ENCODE measurements around the gene CLDN2. TPM values are rescaled to one million over a fixed set of nuclear protein-coding genes. Genes with fewer than 3 reads are reported as not detected.
A peak's percentile ranks its signal among the peaks of the same experiment; 100 is the strongest.
"Not testable (repeated sequence)": the region's sequence is repeated elsewhere in the genome, so short reads cannot be mapped to it uniquely, and the experiment has no call there.

Gene CLDN2
- total RNA-seq: not detected

GRCh38 chrX:106919932-106920452, at the start of gene CLDN2:
TSS of gene CLDN2 (plus strand) at chrX:106920402. CDS start at chrX:106928229, 7,827 bp downstream.
- ChIA-PET POLR2A (no interaction called here), CTCF (no interaction called here)
- Mint-ChIP-seq H3K27me3 (peaks cover 6% of the 10 kb centered on the region), H3K9me3 (no peaks in the 10 kb centered on the region), H3K36me3 (ENCODE audit: low read depth) (no peaks in the 10 kb centered on the region), H3K27ac (no peak within 1 kb of the TSS), H3K4me1 (peaks cover 8% of the 10 kb centered on the region), H3K4me3 (no peak within 1 kb of the TSS)
- no peak for DNase-seq

- H3K4me3 Mint-ChIP-seq: not testable (repeated sequence)
These were observed 47.4 kb upstream of the CLDN2 start for GRCh38 chrX:106872796-106873195.

GRCh38 chrX:106874075-106874474, 46.1 kb upstream of the CLDN2 start:
- H3K27ac Mint-ChIP-seq: no peak overlapping the region
- H3K27me3 Mint-ChIP-seq: no peaks in the 10 kb centered on the region
- CTCF ChIA-PET: interaction anchor here (0.9 to 1.4 kb wide), 3 partner anchors 10 to 22 kb away, joined by 3 read pairs; no protein-coding TSS in a partner anchor
- no peaks in the 10 kb centered on the region for H3K9me3 Mint-ChIP-seq
- H3K36me3 Mint-ChIP-seq (ENCODE audit: low read depth): no peaks in the 10 kb centered on the region
- no peak overlapping the region for H3K4me3 Mint-ChIP-seq
- H3K4me1 Mint-ChIP-seq: no peaks in the 10 kb centered on the region
- DNase-seq: no peak
- POLR2A ChIA-PET: no interaction called here

More at GRCh38 chrX:106872796-106873195, 47.4 kb upstream of the CLDN2 start:
- CTCF ChIA-PET; H3K4me1 Mint-ChIP-seq; H3K36me3 Mint-ChIP-seq (ENCODE audit: low read depth); H3K9me3 Mint-ChIP-seq; DNase-seq; H3K27me3 Mint-ChIP-seq; POLR2A ChIA-PET; H3K27ac Mint-ChIP-seq: not testable (repeated sequence)

DNA sequence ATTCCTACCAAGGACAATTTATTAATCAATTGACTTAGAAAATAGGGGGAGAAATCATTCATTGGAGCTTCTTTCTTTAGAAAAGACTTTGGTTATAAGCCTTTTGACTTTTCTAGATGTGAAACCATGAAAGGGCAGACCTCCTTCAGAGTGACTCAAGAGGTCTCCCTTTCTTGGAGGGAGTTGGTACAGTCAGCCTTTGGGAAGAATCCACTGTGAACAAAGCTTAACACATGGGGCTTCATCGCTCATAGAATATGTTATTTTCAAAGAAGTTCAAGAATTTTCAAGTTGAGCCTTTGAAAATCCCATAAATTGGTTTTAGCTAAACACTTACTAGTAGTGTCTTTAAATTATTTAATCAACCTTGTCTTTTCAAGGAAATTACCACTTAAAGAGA, 45.1 kb upstream of the CLDN2 start:
- no peak for DNase-seq
- CTCF ChIA-PET: interaction anchor here (1.0 kb wide), 2 partner anchors 18 to 24 kb away, joined by 3 to 4 read pairs; no protein-coding TSS in a partner anchor
- H3K4me1 Mint-ChIP-seq: no peaks in the 10 kb centered on the region
- no peaks in the 10 kb centered on the region for H3K36me3 Mint-ChIP-seq (ENCODE audit: low read depth)
- no peaks in the 10 kb centered on the region for H3K27me3 Mint-ChIP-seq
- no peaks in the 10 kb centered on the region for H3K9me3 Mint-ChIP-seq
- H3K4me3 Mint-ChIP-seq: no peak overlapping the region
- no peak overlapping the region for H3K27ac Mint-ChIP-seq
- POLR2A ChIA-PET: no interaction called here

DNA sequence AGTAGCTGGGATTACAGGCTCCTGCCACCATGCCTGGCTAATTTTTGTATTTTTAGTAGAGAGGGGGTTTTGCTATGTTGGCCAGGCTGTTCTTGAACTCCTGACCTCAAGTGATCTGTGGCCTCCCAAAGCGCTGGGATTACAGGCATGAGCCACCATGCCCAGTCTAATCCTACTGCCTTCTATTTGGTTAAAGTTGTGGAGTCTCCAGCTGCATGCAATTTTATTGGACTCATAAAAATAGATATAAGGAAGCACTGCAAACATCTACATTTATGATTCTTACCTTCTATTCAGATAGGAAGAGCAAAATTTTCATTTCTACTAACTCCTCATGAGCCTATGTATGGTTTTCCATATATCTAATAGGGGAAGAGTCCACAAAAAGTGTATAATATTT, 30.7 kb upstream of the CLDN2 start:
- Mint-ChIP-seq H3K36me3 (ENCODE audit: low read depth) (no peaks in the 10 kb centered on the region), H3K9me3 (no peaks in the 10 kb centered on the region), H3K27ac (no peak overlapping the region), H3K4me1 (no peaks in the 10 kb centered on the region), H3K27me3 (peaks cover 3% of the 10 kb centered on the region), H3K4me3 (no peak overlapping the region)
- ChIA-PET POLR2A (no interaction called here), CTCF (interaction anchor here (1.4 kb wide), 1 partner anchor 9 kb away, joined by 9 read pairs; no protein-coding TSS in a partner anchor)
- DNase-seq: no peak

GRCh38 chrX:106891762-106892460, 28.3 kb upstream of the CLDN2 start:
- POLR2A ChIA-PET: no interaction called here
- no peak overlapping the region for H3K27ac Mint-ChIP-seq
- no peaks in the 10 kb centered on the region for H3K4me1 Mint-ChIP-seq
- H3K27me3 Mint-ChIP-seq: peaks cover 1% of the 10 kb centered on the region
- no peak overlapping the region for H3K4me3 Mint-ChIP-seq
- DNase-seq: no peak
- no peaks in the 10 kb centered on the region for H3K36me3 Mint-ChIP-seq (ENCODE audit: low read depth)
- no peaks in the 10 kb centered on the region for H3K9me3 Mint-ChIP-seq
- CTCF ChIA-PET: interaction anchor here (0.8 to 1.1 kb wide), 2 partner anchors 17 to 540 kb away, joined by 3 read pairs; no protein-coding TSS in a partner anchor

GRCh38 chrX:106894392-106894909, 25.8 kb upstream of the CLDN2 start:
- Mint-ChIP-seq H3K9me3 (no peaks in the 10 kb centered on the region), H3K4me3 (no peak overlapping the region), H3K36me3 (ENCODE audit: low read depth) (no peaks in the 10 kb centered on the region), H3K4me1 (no peaks in the 10 kb centered on the region), H3K27ac (no peak overlapping the region), H3K27me3 (no peaks in the 10 kb centered on the region)
- POLR2A ChIA-PET: no interaction called here
- CTCF ChIA-PET: interaction anchor here (0.7 to 1.8 kb wide), 7 partner anchors 9 to 883 kb away, joined by 3 to 4 read pairs (median 3); partner anchors contain the start of genes NCBP2L and RIPPLY1
- DNase-seq: peak; percentile 42

- no peak for DNase-seq
- CTCF ChIA-PET: interaction anchor here (0.9 to 1.8 kb wide), 6 partner anchors 12 to 197 kb away, joined by 3 to 4 read pairs (median 3); no protein-coding TSS in a partner anchor
- Mint-ChIP-seq H3K4me1 (no peaks in the 10 kb centered on the region), H3K36me3 (ENCODE audit: low read depth) (no peaks in the 10 kb centered on the region), H3K4me3 (no peak overlapping the region), H3K27ac (no peak overlapping the region), H3K9me3 (no peaks in the 10 kb centered on the region), H3K27me3 (no peaks in the 10 kb centered on the region)
- POLR2A ChIA-PET: no interaction called here
These were observed 25.2 kb upstream of the CLDN2 start for GRCh38 chrX:106894978-106895452.

DNA sequence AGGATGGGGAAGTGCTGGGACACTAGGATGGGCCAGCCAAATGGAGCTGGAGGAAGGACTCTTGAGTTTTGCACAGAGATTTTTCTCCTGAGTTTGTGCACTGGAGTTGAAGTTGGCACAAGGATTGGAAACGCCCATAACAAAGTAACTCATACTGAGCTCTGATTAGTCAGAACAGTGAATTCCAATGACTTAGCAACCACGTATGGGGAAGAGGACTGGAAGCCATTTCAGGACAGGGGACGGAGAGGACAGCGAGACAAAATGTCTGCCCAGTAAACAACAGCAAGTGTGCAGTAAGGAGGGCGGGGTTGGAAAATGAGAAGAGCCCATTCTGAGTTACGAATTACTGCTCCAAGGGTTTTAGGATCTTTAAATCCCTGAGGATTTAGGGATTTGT, 22.9 kb upstream of the CLDN2 start:
- no peak for DNase-seq
- ChIA-PET CTCF (interaction anchor here (1.8 kb wide), 1 partner anchor 8 kb away, joined by 9 read pairs; no protein-coding TSS in a partner anchor), POLR2A (no interaction called here)
- Mint-ChIP-seq H3K4me1 (no peaks in the 10 kb centered on the region), H3K27me3 (no peaks in the 10 kb centered on the region), H3K36me3 (ENCODE audit: low read depth) (no peaks in the 10 kb centered on the region), H3K4me3 (no peak overlapping the region), H3K9me3 (no peaks in the 10 kb centered on the region), H3K27ac (no peak overlapping the region)

GRCh38 chrX:106898462-106898861, 21.7 kb upstream of the CLDN2 start:
- Mint-ChIP-seq H3K4me3 (no peak overlapping the region), H3K27ac (no peak overlapping the region), H3K4me1 (no peaks in the 10 kb centered on the region), H3K27me3 (no peaks in the 10 kb centered on the region), H3K36me3 (ENCODE audit: low read depth) (no peaks in the 10 kb centered on the region), H3K9me3 (no peaks in the 10 kb centered on the region)
- CTCF ChIA-PET: interaction anchor here (0.7 to 1.8 kb wide), 9 partner anchors 9 to 879 kb away, joined by 3 to 9 read pairs (median 4); partner anchors contain the start of gene NCBP2L
- DNase-seq: no peak
- POLR2A ChIA-PET: no interaction called here

DNA sequence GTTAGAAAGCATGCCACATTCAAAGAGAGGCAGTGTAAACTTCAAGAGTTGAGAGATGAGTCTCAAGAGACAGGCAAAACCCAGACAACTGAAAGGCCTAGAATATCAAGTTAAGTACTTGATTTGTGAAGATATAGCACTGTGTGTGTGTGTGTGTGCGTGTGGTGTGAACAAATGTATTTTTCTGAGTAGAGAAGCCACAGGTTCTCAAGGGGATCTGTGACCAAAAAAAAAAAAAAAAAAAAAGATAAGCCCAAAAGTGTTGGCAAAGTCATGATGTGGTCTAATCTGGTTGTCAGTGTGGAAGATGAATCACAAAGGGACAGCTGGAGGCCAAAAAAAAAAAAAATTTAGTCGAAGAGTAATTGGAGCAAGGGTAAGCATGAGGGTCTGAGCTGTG, 20.9 kb upstream of the CLDN2 start:
- no peaks in the 10 kb centered on the region for H3K27me3 Mint-ChIP-seq
- no peaks in the 10 kb centered on the region for H3K9me3 Mint-ChIP-seq
- POLR2A ChIA-PET: no interaction called here
- no peaks in the 10 kb centered on the region for H3K4me1 Mint-ChIP-seq
- no peak overlapping the region for H3K27ac Mint-ChIP-seq
- H3K36me3 Mint-ChIP-seq (ENCODE audit: low read depth): no peaks in the 10 kb centered on the region
- no peak overlapping the region for H3K4me3 Mint-ChIP-seq
- CTCF ChIA-PET: interaction anchor here (0.7 to 1.2 kb wide), 7 partner anchors 9 to 878 kb away, joined by 3 to 5 read pairs (median 4); partner anchors contain the start of gene NCBP2L
- no peak for DNase-seq

DNA sequence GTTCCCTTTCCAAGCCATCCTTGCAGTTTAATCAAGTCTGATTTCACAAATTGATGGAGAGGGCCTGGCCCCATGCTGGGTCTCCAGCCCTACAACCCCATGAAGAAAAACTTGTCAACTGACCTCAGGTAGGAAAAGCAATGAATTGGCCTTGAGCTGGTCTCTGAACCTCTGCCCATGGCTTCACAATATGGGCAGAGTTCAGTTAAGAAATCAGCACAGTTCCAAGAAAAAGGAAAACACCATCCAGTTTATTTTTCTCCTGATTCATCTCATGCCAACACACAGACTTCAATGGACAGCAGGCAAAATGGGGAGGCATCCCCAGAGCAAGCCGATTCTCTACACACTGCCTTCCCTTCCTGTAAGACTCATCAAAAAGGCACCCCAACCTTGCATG, 20.4 kb upstream of the CLDN2 start:
- H3K36me3 Mint-ChIP-seq (ENCODE audit: low read depth): no peaks in the 10 kb centered on the region
- H3K27ac Mint-ChIP-seq: no peak overlapping the region
- H3K9me3 Mint-ChIP-seq: no peaks in the 10 kb centered on the region
- no peak overlapping the region for H3K4me3 Mint-ChIP-seq
- ChIA-PET POLR2A (no interaction called here), CTCF (interaction anchor here (0.7 kb wide), 1 partner anchor 66 kb away, joined by 5 read pairs; no protein-coding TSS in a partner anchor)
- H3K27me3 Mint-ChIP-seq: no peaks in the 10 kb centered on the region
- no peaks in the 10 kb centered on the region for H3K4me1 Mint-ChIP-seq
- no peak for DNase-seq

DNA sequence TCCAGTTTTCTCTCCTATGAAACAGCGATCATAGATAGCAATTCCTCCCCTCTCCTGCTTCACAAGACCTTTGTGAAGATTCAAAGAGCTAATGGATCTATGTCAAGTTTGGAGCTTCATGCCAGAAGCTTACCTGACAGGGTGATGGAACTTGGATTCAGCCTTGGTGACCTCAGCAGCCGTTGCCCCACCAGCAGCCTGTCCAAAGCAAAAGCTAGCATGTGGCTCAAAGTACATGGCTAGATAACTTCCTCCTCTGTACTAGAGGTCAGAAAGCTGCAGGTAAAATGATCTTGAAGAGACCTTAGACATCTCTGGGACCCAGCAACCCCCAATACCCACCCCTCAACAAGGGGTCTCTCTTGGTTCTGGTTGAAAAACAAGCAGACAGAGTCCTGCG, 18.9 kb upstream of the CLDN2 start:
- ChIA-PET CTCF (no interaction called here), POLR2A (no interaction called here)
- Mint-ChIP-seq H3K27me3 (no peaks in the 10 kb centered on the region), H3K27ac (no peak overlapping the region), H3K4me1 (no peaks in the 10 kb centered on the region), H3K4me3 (no peak overlapping the region), H3K36me3 (ENCODE audit: low read depth) (no peaks in the 10 kb centered on the region), H3K9me3 (no peaks in the 10 kb centered on the region)
- DNase-seq: no peak

All from activated CD4-positive, alpha-beta memory T cell treated with anti-CD3 and anti-CD28 coated beads, Interleukin-2, amount 10 ng/mL, durations not matched to agents 7 days and 5 days (primary cell).